Stimulated activated naive CD8-positive, alpha-beta T cell treated with anti-CD3 and anti-CD28 coated beads, Interleukin-15, Interleukin-2, amounts not matched to agents 100 ng/mL and 50 ng/mL, for 24 hours (primary cell): Measurements from ENCODE around the gene MRPS10.

Experiments used
- H3K27ac Mint-ChIP-seq: one replicate; pipeline ENCODE4 v1.8.0; 2021; ENCODE audit warnings: mild to moderate bottlenecking, mixed read lengths
- H3K27me3 Mint-ChIP-seq: one replicate; pipeline ENCODE4 v1.8.0; 2021; ENCODE audit warnings: mixed read lengths
- H3K36me3 Mint-ChIP-seq: one replicate; pipeline ENCODE4 v1.8.0; 2021; ENCODE audit warnings: low read depth, mixed read lengths
- H3K4me1 Mint-ChIP-seq: one replicate; pipeline ENCODE4 v1.8.0; 2021; ENCODE audit warnings: low read depth, mixed read lengths
- H3K4me3 Mint-ChIP-seq: one replicate; pipeline ENCODE4 v1.8.0; 2021; ENCODE audit warnings: mild to moderate bottlenecking, mixed read lengths
- H3K9me3 Mint-ChIP-seq: one replicate; pipeline ENCODE4 v1.8.0; 2021; ENCODE audit warnings: mixed read lengths

MRPS10 gene

DNA sequence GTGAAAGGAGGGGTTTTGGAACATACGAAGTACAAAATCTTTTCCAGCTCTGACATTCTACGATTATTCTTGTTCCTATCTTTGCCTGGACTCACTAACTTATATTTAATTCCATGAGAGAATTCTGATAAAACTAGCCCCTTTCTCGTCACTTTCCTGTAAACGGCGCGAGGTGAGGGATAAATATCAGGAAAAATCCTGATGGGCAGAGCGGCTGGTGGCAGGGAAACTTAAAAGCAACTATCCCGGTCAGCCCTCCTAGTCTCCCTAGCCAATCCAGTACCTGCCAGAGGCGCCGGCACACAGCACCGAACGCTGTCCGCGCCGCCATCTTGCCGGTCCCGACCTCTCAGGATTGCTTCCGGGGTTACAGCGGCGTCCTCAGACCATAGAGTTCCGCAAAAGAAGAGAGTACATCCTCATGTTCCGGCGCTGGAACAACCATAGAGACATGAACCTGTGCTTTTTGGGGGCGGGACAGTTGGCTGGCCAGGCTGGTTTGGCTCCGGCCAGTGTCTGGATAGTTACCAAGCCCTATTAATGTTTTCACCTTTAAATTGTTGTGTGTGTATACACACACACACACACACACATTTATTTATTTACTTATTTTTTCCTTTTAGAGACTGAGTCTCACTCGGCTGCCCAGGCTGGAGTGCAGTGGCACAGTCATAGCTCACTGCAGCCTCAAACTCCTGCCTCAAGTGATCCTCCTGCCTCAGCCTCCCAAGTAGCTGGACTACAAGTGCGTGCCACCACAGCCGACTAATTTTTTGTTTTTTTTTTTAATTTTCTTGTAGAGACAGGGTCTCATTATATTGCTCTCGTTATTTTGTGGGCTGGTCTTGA lies at the start of gene MRPS10:
MRPS10 (minus strand) TSS at position 343 of the 849 bp plus-strand sequence; CDS start at position 331, 12 bp downstream.
- peak within 1 kb of the TSS; percentile 97 for H3K4me3 Mint-ChIP-seq
- H3K4me1 Mint-ChIP-seq: peaks cover 45% of the 10 kb centered on the region
- no peaks in the 10 kb centered on the region for H3K27me3 Mint-ChIP-seq
- H3K36me3 Mint-ChIP-seq: peaks cover 23% of the 10 kb centered on the region
- H3K9me3 Mint-ChIP-seq: no peaks in the 10 kb centered on the region
- peak within 1 kb of the TSS; percentile 98 for H3K27ac Mint-ChIP-seq

GRCh38 chr6:42266538-42266937 lies 48.9 kb upstream of the MRPS10 start:
- H3K4me1 Mint-ChIP-seq: peaks cover 13% of the 10 kb centered on the region
- H3K4me3 Mint-ChIP-seq: no peak overlapping the region
- H3K36me3 Mint-ChIP-seq: peaks cover 4% of the 10 kb centered on the region
- H3K9me3 Mint-ChIP-seq: no peaks in the 10 kb centered on the region
- H3K27ac Mint-ChIP-seq: no peak overlapping the region
- no peaks in the 10 kb centered on the region for H3K27me3 Mint-ChIP-seq

GRCh38 chr6:42264852-42265390 lies 47.3 kb upstream of the MRPS10 start:
- Mint-ChIP-seq H3K27ac (no peak overlapping the region), H3K9me3 (no peaks in the 10 kb centered on the region), H3K27me3 (no peaks in the 10 kb centered on the region), H3K36me3 (peaks cover 4% of the 10 kb centered on the region), H3K4me1 (peaks cover 16% of the 10 kb centered on the region), H3K4me3 (no peak overlapping the region)

DNA sequence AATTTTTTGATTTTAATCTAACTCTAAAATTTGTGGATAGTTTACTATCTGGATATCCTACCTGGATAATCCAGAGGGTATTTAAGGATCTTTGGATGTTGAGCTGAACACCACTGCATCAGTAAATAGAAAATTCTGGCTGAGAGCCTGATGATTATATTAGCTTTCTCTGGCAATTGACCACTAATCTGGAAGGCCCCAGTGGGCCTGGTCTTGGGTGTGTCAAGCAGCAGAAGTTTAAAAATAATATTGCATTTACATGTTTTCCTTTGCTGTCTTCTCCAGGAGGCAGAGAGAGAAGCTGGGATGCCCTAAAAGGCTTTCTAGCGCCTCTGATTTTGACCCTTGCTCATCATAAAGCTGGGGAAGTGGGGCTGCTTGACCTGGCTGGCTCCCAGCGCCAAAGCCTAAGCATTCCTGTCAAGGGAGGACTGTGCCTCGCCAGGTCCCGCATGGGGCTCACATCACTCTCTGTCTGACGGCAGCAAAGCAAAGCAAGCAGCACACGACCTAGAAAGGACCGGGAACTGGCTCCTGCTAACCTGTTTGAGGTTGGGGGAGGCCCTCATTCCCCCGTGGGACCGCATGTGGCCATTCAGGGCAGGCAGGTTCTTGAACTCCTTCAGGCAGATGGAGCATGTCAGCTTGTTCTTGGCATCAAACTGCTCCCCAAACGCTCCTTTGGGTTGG lies 46.6 kb upstream of the MRPS10 start:
- H3K4me1 Mint-ChIP-seq: peaks cover 10% of the 10 kb centered on the region
- H3K4me3 Mint-ChIP-seq: no peak overlapping the region
- no peaks in the 10 kb centered on the region for H3K27me3 Mint-ChIP-seq
- no peak overlapping the region for H3K27ac Mint-ChIP-seq
- H3K9me3 Mint-ChIP-seq: no peaks in the 10 kb centered on the region
- peaks cover 4% of the 10 kb centered on the region for H3K36me3 Mint-ChIP-seq

DNA sequence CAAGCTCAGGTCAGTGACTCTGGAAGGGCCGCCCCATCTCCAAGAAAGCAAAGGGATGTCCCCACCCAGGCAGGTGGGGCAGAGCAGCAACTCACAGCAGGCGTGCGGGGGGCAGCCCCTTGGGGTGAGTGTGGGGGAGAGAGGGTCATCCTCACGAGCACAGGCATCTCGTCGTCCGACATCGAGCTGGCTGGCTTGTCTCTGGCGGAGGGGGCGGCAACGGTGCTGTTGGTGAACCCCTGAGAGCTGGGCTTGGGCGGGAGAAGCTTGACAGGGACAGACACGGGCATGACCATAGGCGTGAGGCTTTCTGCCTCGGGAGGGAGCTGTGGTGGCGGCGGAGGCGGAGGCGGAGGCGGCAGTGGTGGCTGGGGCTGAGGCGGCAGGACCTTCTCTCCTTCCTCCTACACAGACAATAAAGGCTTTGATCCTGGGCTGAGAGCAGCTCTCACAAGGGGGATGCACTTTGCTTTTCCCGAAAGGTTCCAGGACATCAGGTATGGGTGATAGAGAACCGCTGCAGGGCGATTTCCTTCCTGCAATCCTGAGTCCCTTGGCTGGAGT lies 45.6 kb upstream of the MRPS10 start:
- H3K36me3 Mint-ChIP-seq: peaks cover 4% of the 10 kb centered on the region
- H3K9me3 Mint-ChIP-seq: no peaks in the 10 kb centered on the region
- H3K27me3 Mint-ChIP-seq: no peaks in the 10 kb centered on the region
- no peak overlapping the region for H3K4me3 Mint-ChIP-seq
- H3K4me1 Mint-ChIP-seq: peaks cover 9% of the 10 kb centered on the region
- no peak overlapping the region for H3K27ac Mint-ChIP-seq

DNA sequence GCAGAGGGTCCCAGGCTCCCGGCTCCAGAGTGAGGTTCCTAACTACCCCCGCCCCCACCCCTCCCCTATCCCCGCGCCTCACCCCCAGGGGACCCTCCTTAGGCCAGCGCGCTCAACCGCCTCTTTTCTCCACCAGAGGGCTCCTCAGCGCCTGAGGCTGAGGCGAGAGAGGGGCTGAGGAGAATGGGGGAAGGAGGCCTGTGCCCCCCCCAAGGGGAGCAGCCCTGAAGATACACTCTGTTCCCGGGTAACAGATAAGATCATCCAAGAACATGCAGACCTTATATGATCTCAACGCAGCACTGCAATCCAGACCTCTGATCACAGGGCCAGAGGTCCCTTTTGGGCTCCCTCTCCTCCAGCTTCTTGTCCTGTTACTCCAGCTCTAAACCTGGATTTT lies 43.3 kb upstream of the MRPS10 start:
- H3K4me1 Mint-ChIP-seq: peaks cover 9% of the 10 kb centered on the region
- H3K27ac Mint-ChIP-seq: no peak overlapping the region
- no peak overlapping the region for H3K4me3 Mint-ChIP-seq
- H3K9me3 Mint-ChIP-seq: no peaks in the 10 kb centered on the region
- no peaks in the 10 kb centered on the region for H3K27me3 Mint-ChIP-seq
- H3K36me3 Mint-ChIP-seq: peaks cover 10% of the 10 kb centered on the region

GRCh38 chr6:42260396-42260888 lies 42.8 kb upstream of the MRPS10 start:
- no peak overlapping the region for H3K27ac Mint-ChIP-seq
- H3K9me3 Mint-ChIP-seq: no peaks in the 10 kb centered on the region
- H3K36me3 Mint-ChIP-seq: peaks cover 10% of the 10 kb centered on the region
- peaks cover 9% of the 10 kb centered on the region for H3K4me1 Mint-ChIP-seq
- H3K4me3 Mint-ChIP-seq: no peak overlapping the region
- no peaks in the 10 kb centered on the region for H3K27me3 Mint-ChIP-seq

DNA sequence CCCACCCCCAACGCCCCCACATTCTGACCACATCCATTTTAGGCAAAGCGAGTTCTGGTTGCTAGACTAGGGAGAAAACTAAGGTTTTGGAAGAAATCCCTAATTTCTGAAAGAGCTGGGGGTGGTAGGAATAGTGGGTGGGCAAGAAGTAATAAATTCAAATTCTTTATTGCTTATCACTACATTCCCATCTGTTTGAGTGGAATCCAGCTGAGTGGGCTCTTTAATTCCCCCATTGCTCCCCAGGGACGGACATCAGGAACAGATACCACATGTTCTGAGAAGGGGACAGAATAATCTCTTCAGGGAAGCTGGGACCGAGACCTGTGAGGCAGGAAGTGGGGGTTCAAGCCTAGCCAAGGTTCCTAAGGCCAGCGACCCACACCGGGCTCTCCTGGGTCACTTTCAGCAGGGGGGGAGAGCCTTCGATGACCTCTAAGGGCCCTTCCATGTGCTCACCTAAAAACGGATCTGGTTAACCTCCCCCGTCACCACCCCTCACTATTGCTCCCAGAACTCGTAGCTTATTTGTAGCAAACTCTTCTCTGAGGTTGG lies 42.3 kb upstream of the MRPS10 start:
- H3K36me3 Mint-ChIP-seq: peaks cover 10% of the 10 kb centered on the region
- H3K4me3 Mint-ChIP-seq: no peak overlapping the region
- H3K4me1 Mint-ChIP-seq: peaks cover 9% of the 10 kb centered on the region
- H3K27ac Mint-ChIP-seq: no peak overlapping the region
- H3K9me3 Mint-ChIP-seq: no peaks in the 10 kb centered on the region
- H3K27me3 Mint-ChIP-seq: no peaks in the 10 kb centered on the region

GRCh38 chr6:42259286-42259685 lies 41.6 kb upstream of the MRPS10 start:
- Mint-ChIP-seq H3K4me1 (peaks cover 9% of the 10 kb centered on the region), H3K27me3 (no peaks in the 10 kb centered on the region), H3K36me3 (peaks cover 10% of the 10 kb centered on the region), H3K4me3 (no peak overlapping the region), H3K9me3 (no peaks in the 10 kb centered on the region), H3K27ac (no peak overlapping the region)

- H3K4me3 Mint-ChIP-seq: no peak overlapping the region
- H3K36me3 Mint-ChIP-seq: peaks cover 7% of the 10 kb centered on the region
- H3K27ac Mint-ChIP-seq: no peak overlapping the region
- peaks cover 9% of the 10 kb centered on the region for H3K4me1 Mint-ChIP-seq
- H3K27me3 Mint-ChIP-seq: no peaks in the 10 kb centered on the region
- no peaks in the 10 kb centered on the region for H3K9me3 Mint-ChIP-seq
Observed at GRCh38 chr6:42257614-42258013, 40.0 kb upstream of the MRPS10 start.

- Mint-ChIP-seq H3K27me3 (no peaks in the 10 kb centered on the region), H3K4me1 (peaks cover 13% of the 10 kb centered on the region), H3K36me3 (peaks cover 12% of the 10 kb centered on the region), H3K4me3 (no peak overlapping the region), H3K9me3 (no peaks in the 10 kb centered on the region), H3K27ac (no peak overlapping the region)
Observed at GRCh38 chr6:42257063-42257462, 39.4 kb upstream of the MRPS10 start.

- no peaks in the 10 kb centered on the region for H3K9me3 Mint-ChIP-seq
- peaks cover 14% of the 10 kb centered on the region for H3K36me3 Mint-ChIP-seq
- no peak overlapping the region for H3K27ac Mint-ChIP-seq
- peaks cover 6% of the 10 kb centered on the region for H3K4me1 Mint-ChIP-seq
- no peaks in the 10 kb centered on the region for H3K27me3 Mint-ChIP-seq
- H3K4me3 Mint-ChIP-seq: no peak overlapping the region
Observed at GRCh38 chr6:42255050-42255449, 37.4 kb upstream of the MRPS10 start.

DNA sequence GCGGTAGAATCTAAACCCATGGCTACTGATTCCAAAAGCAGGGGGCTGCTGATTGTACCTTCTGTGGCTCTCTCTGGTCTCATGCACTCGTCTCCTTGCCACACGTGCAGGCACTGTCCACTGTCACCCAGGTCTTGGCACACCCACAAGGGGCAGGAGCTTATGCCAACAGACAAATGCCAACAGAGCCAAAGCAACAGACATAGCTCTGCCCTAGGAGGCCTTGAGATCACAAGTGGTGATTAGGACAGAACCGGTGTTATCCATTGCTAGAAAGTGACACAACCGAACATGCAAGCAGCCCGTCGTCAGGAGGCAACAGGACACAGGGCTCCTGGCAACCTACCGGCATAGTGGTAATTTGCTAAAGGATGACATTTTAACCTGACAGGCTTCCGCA lies 36.8 kb upstream of the MRPS10 start:
- H3K27me3 Mint-ChIP-seq: no peaks in the 10 kb centered on the region
- no peaks in the 10 kb centered on the region for H3K9me3 Mint-ChIP-seq
- H3K4me1 Mint-ChIP-seq: peaks cover 6% of the 10 kb centered on the region
- H3K4me3 Mint-ChIP-seq: no peak overlapping the region
- H3K27ac Mint-ChIP-seq: no peak overlapping the region
- peaks cover 14% of the 10 kb centered on the region for H3K36me3 Mint-ChIP-seq

- Mint-ChIP-seq H3K9me3 (no peaks in the 10 kb centered on the region), H3K36me3 (peaks cover 12% of the 10 kb centered on the region), H3K27me3 (no peaks in the 10 kb centered on the region), H3K4me1 (peaks cover 6% of the 10 kb centered on the region), H3K27ac (peak overlapping the region; percentile 19), H3K4me3 (no peak overlapping the region)
Observed at GRCh38 chr6:42251911-42252637, 34.4 kb upstream of the MRPS10 start.
